T-helper 2 cell treated with Interferon-gamma antibody and Interleukin-4, amounts not matched to agents 5 μg/mL and 100 μg/mL, for 36 hours (primary cell): ENCODE measurements around the gene PLPP2.
A peak's percentile ranks its signal among the peaks of the same experiment; 100 is the strongest.

ENCODE experiments used
- DNase-seq: peaks from one replicate; pipeline ENCODE4 v3.0.0; 2021; ENCODE audit warnings: low spot score
- H3K27ac Mint-ChIP-seq: one replicate; pipeline ENCODE4 v1.8.0; 2021; ENCODE audit warnings: mild to moderate bottlenecking, mixed read lengths
- H3K27me3 Mint-ChIP-seq: one replicate; pipeline ENCODE4 v1.8.0; 2021; ENCODE audit warnings: low read depth, mixed read lengths
- H3K36me3 Mint-ChIP-seq: one replicate; pipeline ENCODE4 v1.8.0; 2021; ENCODE audit warnings: low read depth, mixed read lengths
- H3K4me1 Mint-ChIP-seq: one replicate; pipeline ENCODE4 v1.8.0; 2021; ENCODE audit warnings: low read depth, mixed read lengths
- H3K4me3 Mint-ChIP-seq: one replicate; pipeline ENCODE4 v1.8.0; 2022; ENCODE audit warnings: mild to moderate bottlenecking, moderate library complexity, mixed read lengths
- H3K9me3 Mint-ChIP-seq: one replicate; pipeline ENCODE4 v1.8.0; 2021; ENCODE audit warnings: mixed read lengths

The PLPP2 gene

GRCh38 chr19:309206-309565 is 18.0 kb upstream of the PLPP2 start:
- Mint-ChIP-seq H3K36me3 (peaks cover 15% of the 10 kb centered on the region), H3K4me3 (no peak overlapping the region), H3K9me3 (no peaks in the 10 kb centered on the region), H3K27me3 (no peaks in the 10 kb centered on the region), H3K4me1 (no peaks in the 10 kb centered on the region), H3K27ac (no peak overlapping the region)
- no peak for DNase-seq

- Mint-ChIP-seq H3K27me3 (no peaks in the 10 kb centered on the region), H3K9me3 (no peaks in the 10 kb centered on the region), H3K4me1 (no peaks in the 10 kb centered on the region), H3K36me3 (peaks cover 15% of the 10 kb centered on the region), H3K27ac (no peak overlapping the region), H3K4me3 (no peak overlapping the region)
- DNase-seq, result no peak
Observed at GRCh38 chr19:308471-309205, 17.4 kb upstream of the PLPP2 start.

GRCh38 chr19:307793-308420 is 16.7 kb upstream of the PLPP2 start:
- Mint-ChIP-seq H3K9me3 (no peaks in the 10 kb centered on the region), H3K36me3 (peaks cover 15% of the 10 kb centered on the region), H3K4me1 (no peaks in the 10 kb centered on the region), H3K27me3 (no peaks in the 10 kb centered on the region), H3K27ac (no peak overlapping the region), H3K4me3 (no peak overlapping the region)
- no peak for DNase-seq

GRCh38 chr19:307111-307531 is 15.9 kb upstream of the PLPP2 start:
- Mint-ChIP-seq H3K36me3 (peaks cover 15% of the 10 kb centered on the region), H3K27ac (no peak overlapping the region), H3K4me3 (no peak overlapping the region)

GRCh38 chr19:306151-306900 is 15.1 kb upstream of the PLPP2 start:
- Mint-ChIP-seq H3K4me3 (no peak overlapping the region), H3K4me1 (no peaks in the 10 kb centered on the region), H3K36me3 (peaks cover 12% of the 10 kb centered on the region), H3K27me3 (no peaks in the 10 kb centered on the region), H3K27ac (no peak overlapping the region), H3K9me3 (no peaks in the 10 kb centered on the region)
- DNase-seq, result no peak

More at GRCh38 chr19:307111-307531, 15.9 kb upstream of the PLPP2 start:
- H3K4me1 Mint-ChIP-seq, result no peaks in the 10 kb centered on the region
- no peaks in the 10 kb centered on the region for H3K9me3 Mint-ChIP-seq
- no peak for DNase-seq
- no peaks in the 10 kb centered on the region for H3K27me3 Mint-ChIP-seq

- Mint-ChIP-seq H3K27me3 (no peaks in the 10 kb centered on the region), H3K27ac (no peak overlapping the region), H3K4me3 (no peak overlapping the region), H3K4me1 (no peaks in the 10 kb centered on the region), H3K36me3 (peaks cover 10% of the 10 kb centered on the region), H3K9me3 (no peaks in the 10 kb centered on the region)
- DNase-seq, result no peak
Observed at GRCh38 chr19:305240-306150, 14.3 kb upstream of the PLPP2 start.

GRCh38 chr19:296476-297225 is 5.4 kb upstream of the PLPP2 start:
- Mint-ChIP-seq H3K4me3 (no peak overlapping the region), H3K36me3 (no peaks in the 10 kb centered on the region), H3K4me1 (no peaks in the 10 kb centered on the region), H3K27me3 (peaks cover 25% of the 10 kb centered on the region), H3K27ac (no peak overlapping the region), H3K9me3 (no peaks in the 10 kb centered on the region)
- DNase-seq, result no peak

GRCh38 chr19:295687-296370 is 4.6 kb upstream of the PLPP2 start:
- peaks cover 25% of the 10 kb centered on the region for H3K27me3 Mint-ChIP-seq
- no peak overlapping the region for H3K27ac Mint-ChIP-seq
- no peak overlapping the region for H3K4me3 Mint-ChIP-seq
- H3K4me1 Mint-ChIP-seq, result no peaks in the 10 kb centered on the region
- no peaks in the 10 kb centered on the region for H3K36me3 Mint-ChIP-seq
- no peaks in the 10 kb centered on the region for H3K9me3 Mint-ChIP-seq
- DNase-seq, result no peak

- Mint-ChIP-seq H3K27me3 (peaks cover 29% of the 10 kb centered on the region), H3K27ac (no peak overlapping the region), H3K4me3 (no peak overlapping the region), H3K36me3 (no peaks in the 10 kb centered on the region), H3K4me1 (no peaks in the 10 kb centered on the region), H3K9me3 (no peaks in the 10 kb centered on the region)
- peak; percentile 16 for DNase-seq
Observed at GRCh38 chr19:294946-295686, 3.9 kb upstream of the PLPP2 start.

- Mint-ChIP-seq H3K4me1 (no peaks in the 10 kb centered on the region), H3K4me3 (no peak overlapping the region)
- no peak for DNase-seq
Observed at GRCh38 chr19:294341-294945, 3.2 kb upstream of the PLPP2 start.

GRCh38 chr19:293436-294110 is 2.4 kb upstream of the PLPP2 start:
- no peak overlapping the region for H3K4me3 Mint-ChIP-seq
- no peak for DNase-seq
- H3K36me3 Mint-ChIP-seq, result no peaks in the 10 kb centered on the region
- H3K9me3 Mint-ChIP-seq, result no peaks in the 10 kb centered on the region
- no peak overlapping the region for H3K27ac Mint-ChIP-seq
- H3K27me3 Mint-ChIP-seq, result peaks cover 37% of the 10 kb centered on the region
- H3K4me1 Mint-ChIP-seq, result no peaks in the 10 kb centered on the region

More at GRCh38 chr19:294341-294945, 3.2 kb upstream of the PLPP2 start:
- no peak overlapping the region for H3K27ac Mint-ChIP-seq
- H3K9me3 Mint-ChIP-seq, result no peaks in the 10 kb centered on the region
- H3K36me3 Mint-ChIP-seq, result no peaks in the 10 kb centered on the region
- H3K27me3 Mint-ChIP-seq, result peaks cover 35% of the 10 kb centered on the region
